Fibroblast of skin of right quadriceps (primary cell): ENCODE data around the gene DPP4.

Experiments used
- DNase-seq: peaks from one replicate; pipeline ENCODE4 v3.0.0-alpha.2; 2013

The DPP4 gene

DNA sequence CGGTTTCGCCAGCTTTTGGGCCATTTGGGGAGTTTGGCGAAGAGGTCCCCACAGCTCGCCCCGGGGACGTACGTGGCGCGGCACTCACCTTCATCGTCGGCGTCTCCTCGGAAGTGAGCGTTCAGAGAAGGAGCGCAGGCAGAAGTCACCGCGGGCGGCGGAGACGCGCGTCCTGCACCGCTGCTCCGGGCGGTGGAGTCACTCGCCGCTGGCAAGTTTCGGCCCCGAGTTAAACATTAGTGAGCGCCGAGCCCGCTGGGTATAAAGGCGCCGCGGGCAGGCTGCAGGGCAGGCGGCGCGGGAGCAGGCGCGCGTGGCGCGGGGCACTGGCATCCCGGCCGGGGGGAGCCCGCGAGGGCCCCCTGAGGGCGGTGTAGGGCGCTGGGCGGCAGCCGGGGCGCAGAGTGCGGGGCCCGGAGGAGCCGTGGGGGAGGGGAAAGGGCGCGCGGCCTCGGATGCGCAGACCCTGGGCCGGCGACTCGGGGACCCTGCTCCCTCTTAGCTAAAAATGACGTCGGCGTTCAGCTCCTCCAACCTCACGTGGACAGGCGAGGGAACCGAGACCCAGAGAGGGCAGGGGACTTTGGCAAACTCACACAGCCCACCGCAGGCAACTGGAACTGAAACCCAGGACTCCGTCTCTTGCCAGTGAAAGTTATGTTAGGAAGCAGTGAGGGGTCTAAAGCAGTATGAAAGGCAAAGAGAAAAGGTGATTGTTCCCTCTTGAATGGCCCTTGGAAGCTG, at the start of gene DPP4:
Gene DPP4 (minus strand): TSS at position 328 of the 744 bp plus-strand sequence. CDS start 234 bp downstream, at position 94.
- no peak for DNase-seq

GRCh38 chr2:162118166-162119031, 44.4 kb upstream of the DPP4 start:
- peak; percentile 78 for DNase-seq

DNA sequence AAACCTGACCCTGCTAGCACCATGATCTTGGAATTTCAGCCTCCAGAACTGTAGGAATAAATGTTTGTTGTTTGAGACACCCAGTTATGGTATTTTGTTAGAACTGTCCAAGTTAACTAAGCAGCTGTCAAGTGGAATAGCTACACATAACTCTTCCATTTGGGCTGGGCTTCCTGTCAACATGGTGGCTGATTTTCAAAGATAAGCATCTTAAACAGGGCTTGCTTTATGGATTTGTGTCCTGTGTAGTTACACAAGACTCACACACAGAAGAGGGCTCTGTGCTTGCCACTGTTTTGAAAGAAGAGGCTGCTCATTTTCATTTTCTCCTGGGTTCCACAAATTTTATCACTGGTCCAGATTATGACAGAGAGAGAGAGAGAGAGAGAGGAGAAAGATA, 42.3 kb upstream of the DPP4 start:
- DNase-seq: peak; percentile 31

- no peak for DNase-seq
These were observed 41.1 kb upstream of the DPP4 start for GRCh38 chr2:162115076-162115475.

DNA sequence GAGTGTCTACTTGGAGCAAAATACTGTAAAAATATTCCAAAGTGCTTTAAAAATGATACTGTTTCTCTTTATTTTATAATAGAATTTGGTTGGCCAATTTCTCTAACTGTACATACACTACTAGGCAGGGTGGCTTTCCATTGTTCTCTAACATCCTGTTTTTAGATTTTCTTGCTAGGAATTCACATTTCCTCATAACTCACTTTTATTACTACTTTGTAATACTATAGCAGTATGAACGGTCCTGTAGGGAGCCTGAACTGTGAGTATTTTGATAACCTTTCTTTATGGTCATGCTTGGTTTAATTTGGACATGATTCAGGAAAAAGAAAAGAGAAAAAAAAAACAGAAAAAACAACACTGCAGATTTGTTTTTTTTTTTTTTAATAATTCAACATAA, 40.3 kb upstream of the DPP4 start:
- DNase-seq: no peak

GRCh38 chr2:162113776-162114168, 39.8 kb upstream of the DPP4 start:
- peak; percentile 71 for DNase-seq

DNA sequence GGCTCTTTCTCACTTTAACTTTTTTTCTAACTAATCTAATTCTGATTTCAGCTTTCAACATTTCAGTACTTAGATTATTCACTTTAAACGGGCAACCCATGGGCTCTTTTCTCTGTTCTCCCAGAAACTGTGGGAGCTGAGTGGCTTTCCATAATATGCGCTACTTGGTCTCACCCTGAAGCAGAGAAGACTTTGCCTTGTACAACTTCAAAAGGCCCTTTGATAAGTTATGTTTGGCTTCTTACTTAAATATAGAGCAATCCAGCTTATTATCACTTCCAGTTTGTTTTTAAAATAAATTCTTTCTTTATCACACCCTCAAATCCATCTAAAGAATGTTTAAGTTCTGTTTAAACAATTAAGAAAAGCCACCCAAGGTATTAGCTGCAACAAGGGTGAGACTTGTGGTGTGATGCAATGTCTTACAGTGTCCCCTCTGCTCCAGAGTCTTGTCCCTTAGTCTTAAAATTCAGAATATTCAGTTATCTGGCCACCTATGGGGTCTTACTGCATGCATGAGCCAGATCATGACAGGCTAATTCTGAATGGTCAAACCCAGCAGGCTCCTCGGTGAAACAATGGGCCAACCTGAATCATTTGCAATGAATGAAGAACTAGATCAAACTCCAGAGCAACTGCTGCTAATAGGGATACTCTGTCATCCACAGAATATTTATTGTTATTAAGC, 39.2 kb upstream of the DPP4 start:
- no peak for DNase-seq

GRCh38 chr2:162111958-162112850, 38.2 kb upstream of the DPP4 start:
- no peak for DNase-seq

- DNase-seq: no peak
These were observed 33.4 kb upstream of the DPP4 start for GRCh38 chr2:162107361-162107901.

- no peak for DNase-seq
These were observed 32.7 kb upstream of the DPP4 start for GRCh38 chr2:162106746-162107145.

- peak; percentile 69 for DNase-seq
These were observed 32.1 kb upstream of the DPP4 start for GRCh38 chr2:162106146-162106551.

- DNase-seq: no peak
These were observed 29.5 kb upstream of the DPP4 start for GRCh38 chr2:162103443-162104009.

GRCh38 chr2:162100579-162100978, 26.6 kb upstream of the DPP4 start:
- no peak for DNase-seq

DNA sequence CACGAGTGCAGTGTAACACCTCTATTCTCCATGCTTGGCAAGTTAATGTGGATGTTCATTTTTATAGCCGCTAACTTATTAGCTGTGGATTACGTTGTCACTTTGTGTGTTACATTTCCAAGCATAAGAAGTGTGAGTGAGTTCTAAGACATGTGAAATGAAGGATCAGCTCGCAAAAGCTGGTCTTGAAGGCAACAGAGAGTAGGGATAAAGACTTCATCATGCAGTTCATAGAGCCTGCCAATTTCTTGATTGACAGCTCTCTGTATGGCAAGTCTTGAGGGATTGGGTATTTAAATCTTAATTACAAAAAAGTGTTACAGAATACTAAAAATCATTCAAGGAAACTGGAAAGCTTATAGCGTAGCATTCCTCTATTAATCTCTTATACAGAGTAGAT, 25.8 kb upstream of the DPP4 start:
- DNase-seq: no peak

DNA sequence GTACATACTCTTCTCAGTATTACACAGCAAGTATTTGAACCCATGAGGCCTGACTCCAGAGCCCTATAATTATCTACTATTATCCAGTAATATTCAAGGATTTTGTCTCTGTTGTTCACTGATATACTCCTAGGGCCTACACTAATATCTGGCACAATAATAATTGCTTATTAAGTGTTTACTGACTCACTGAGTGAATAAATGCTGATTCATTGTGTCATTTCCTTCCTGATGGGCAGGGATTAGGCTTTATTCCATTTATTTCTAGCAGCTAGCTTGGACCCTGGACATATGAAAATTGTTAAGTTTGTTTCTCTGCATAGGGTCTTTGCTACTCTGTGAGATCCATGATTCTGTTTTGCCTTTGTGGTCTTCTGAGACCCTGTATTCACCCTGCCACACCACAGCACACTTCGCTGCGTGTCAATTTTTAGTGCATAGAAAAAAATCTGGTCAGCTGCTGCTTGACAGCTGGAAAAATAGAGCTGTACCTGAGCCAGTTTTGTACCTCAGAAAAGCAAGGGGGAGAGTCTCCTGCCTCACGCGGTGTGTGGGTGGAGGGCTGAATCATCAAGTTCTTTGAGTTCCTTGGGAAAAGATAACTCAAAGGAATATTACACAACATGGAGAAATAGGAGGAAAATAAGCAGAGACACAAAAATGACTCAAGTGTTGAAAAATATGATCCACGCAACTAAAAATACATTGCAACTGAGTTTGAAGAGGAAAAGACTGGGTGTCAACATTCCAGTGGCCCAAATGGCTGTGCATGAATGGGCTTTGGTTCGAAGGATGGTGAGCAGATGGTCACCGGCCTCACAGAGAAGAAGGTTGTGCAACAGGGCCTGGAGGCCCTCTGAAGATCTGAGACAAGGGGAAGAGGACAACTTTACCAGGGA, 18.9 kb upstream of the DPP4 start:
- DNase-seq: peak; percentile 90

- no peak for DNase-seq
These were observed 18.0 kb upstream of the DPP4 start for GRCh38 chr2:162092008-162092390.

DNA sequence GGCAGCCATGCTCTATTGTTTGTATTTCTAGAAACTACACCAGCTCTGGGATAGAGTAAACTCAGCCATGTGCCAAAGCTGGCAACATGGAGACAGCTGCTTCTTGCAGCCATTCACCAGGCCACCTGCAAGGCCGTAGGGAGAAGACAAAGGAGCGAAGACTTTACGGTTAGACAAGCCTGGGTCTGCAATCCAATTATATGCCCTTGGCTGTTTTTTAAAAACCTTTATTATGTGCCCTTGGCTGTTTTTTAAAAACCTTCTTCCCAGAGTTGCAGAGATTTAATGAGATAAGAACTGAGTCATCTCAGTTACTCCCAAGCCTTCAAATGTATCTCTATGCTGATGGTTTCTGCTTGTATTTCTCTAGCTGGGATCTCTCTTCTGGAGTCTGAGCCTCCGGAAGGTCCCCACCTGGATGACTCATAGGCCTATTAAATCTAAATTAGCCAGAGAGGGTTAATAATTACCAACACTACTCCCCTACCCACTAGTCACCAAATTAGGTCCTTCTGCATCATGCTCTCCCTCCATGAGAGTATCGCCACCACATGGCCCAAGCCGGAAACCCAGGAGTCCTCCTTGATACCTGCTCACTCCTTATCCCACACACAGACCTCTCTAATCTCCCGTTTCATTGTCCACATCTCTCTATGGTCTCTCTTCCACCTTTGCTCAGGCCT, 17.5 kb upstream of the DPP4 start:
- no peak for DNase-seq

GRCh38 chr2:162090109-162090508, 16.1 kb upstream of the DPP4 start:
- peak; percentile 39 for DNase-seq

GRCh38 chr2:162086904-162087303, 12.9 kb upstream of the DPP4 start:
- DNase-seq: peak; percentile 33
